ENCODE measurements around the gene PSMB8. TPM values are rescaled to one million over a fixed set of nuclear protein-coding genes. Genes with fewer than 3 reads are reported as not detected.

The PSMB8 gene
- total and polyA plus RNA-seq, 2 of the 4 experiments (the other 2 are of a cell fraction) = 31.6 to 33.3 TPM

- Histone ChIP-seq H3K9me3 (ENCODE audit: control insufficient read depth, insufficient read depth, low read length) (no peaks in the 10 kb centered on the region), H2BK15ac (ENCODE audit: low read depth, low read length) (no peak overlapping the region), H3K9ac (ENCODE audit: low read depth, low read length) (no peak overlapping the region), H4K5ac (ENCODE audit: low read depth, low read length) (no peak overlapping the region), H2BK120ac (ENCODE audit: low read depth, low read length) (no peak overlapping the region), H3K18ac (ENCODE audit: low read depth, low read length) (no peak overlapping the region), H3K9me1 (ENCODE audit: insufficient read depth, low read length) (no peaks in the 10 kb centered on the region), H3K27me3 (ENCODE audit: control insufficient read depth, insufficient read depth, low read length) (peaks cover 18% of the 10 kb centered on the region), H2BK5ac (ENCODE audit: low read depth, low read length, poor library complexity, severe bottlenecking) (no peak overlapping the region), H2AK9ac (replicated peaks; ENCODE audit: low read depth, low read length, poor library complexity) (no peak overlapping the region), H3K27ac (ENCODE audit: insufficient read depth, low read length) (no peak overlapping the region), H3K4me1 (ENCODE audit: control insufficient read depth, insufficient read depth, low read length) (peaks cover 2% of the 10 kb centered on the region; the same call in 1 of the 2 replicates), H2BK20ac (ENCODE audit: low read depth, low read length) (no peak overlapping the region), H2AFZ (replicated peaks; ENCODE audit: low read length, poor library complexity) (no peak overlapping the region), H3K23ac (ENCODE audit: low read depth, low read length) (no peak overlapping the region), H3K4me3 (ENCODE audit: insufficient read depth, low read depth, low read length) (no peak overlapping the region), H2AK5ac (ENCODE audit: low read depth, low read length) (no peak overlapping the region), H4K8ac (ENCODE audit: low read depth in 2 of 2, low read length in 2 of 2) (no peak overlapping the region), H3K4ac (ENCODE audit: low read depth, low read length) (no peak overlapping the region), H3K56ac (ENCODE audit: extremely low read depth, insufficient read depth, low read length) (no peak overlapping the region), H3K36me3 (ENCODE audit: control insufficient read depth, insufficient read depth, low read length) (no peaks in the 10 kb centered on the region), H3K14ac (replicated peaks; ENCODE audit: low read depth, low read length) (no peak overlapping the region), H3K4me2 (ENCODE audit: low read depth, low read length) (no peak overlapping the region), H3K79me1 (ENCODE audit: low read depth in 1 of 2, low read length in 2 of 2) (no peaks in the 10 kb centered on the region), H4K91ac (ENCODE audit: insufficient read depth, low read depth, low read length) (no peak overlapping the region), H4K20me1 (ENCODE audit: insufficient read depth, low read length) (no peaks in the 10 kb centered on the region)
- TF ChIP-seq NFE2L2 (IDR thresholded peaks at IDR 0.05; ENCODE audit: low read depth, low read length) (no peak), CEBPB (IDR thresholded peaks at IDR 0.05; ENCODE audit: low read depth, low read length) (no peak), SMC3 (IDR thresholded peaks at IDR 0.05; ENCODE audit: low read depth, low read length) (no peak), MAZ (IDR thresholded peaks at IDR 0.05; ENCODE audit: borderline replicate concordance, low read depth, low read length) (no peak), MXI1 (IDR thresholded peaks at IDR 0.05; ENCODE audit: borderline replicate concordance, low read depth, low read length) (no peak), RAD21 (IDR thresholded peaks at IDR 0.05; ENCODE audit: low read length) (no peak)
- 36% methylated on average over 26 of the region's 35 CpGs; no CpG with 5 or more reads in 1 of the 2 experiments for WGBS, 2 experiments (ENCODE audit: extremely low coverage in 2 of 2, insufficient read length in 1 of 2)
- DNase-seq (no peak), ATAC-seq (ENCODE audit: low read depth) (no peak)
- intact Hi-C loops (cut with micrococcal nuclease) = no loop called here
- ChIA-PET CTCF (interaction anchor here (1.4 kb wide), 1 partner anchor 41 kb away, joined by 3 read pairs; the partner anchor contains the start of gene TAP2), POLR2A (ENCODE audit: unreplicated experiment) (no interaction called here)
- dilution Hi-C loops (cut with HindIII; ENCODE audit: low sequenced_read_pairs, unreplicated experiment) = no loop called here
- in situ Hi-C loops (cut with MboI; ENCODE audit: low sequenced_read_pairs) = no loop called here
- BruUV-seq (replicated peaks) = no TSS peak
Measured at GRCh38 chr6:32879691-32880090, 35.8 kb upstream of the PSMB8 start.

All from IMR-90 (cell line).